ENCODE measurements around the gene TSHR. TPM values are rescaled to one million over a fixed set of nuclear protein-coding genes. Genes with fewer than 3 reads are reported as not detected.

Gene TSHR
- total RNA-seq, 1 experiment from 2014 or later, result not detected

GRCh38 chr14:80954687-80955299, 628 bp upstream of the TSHR start:
- no peak overlapping the region for H4K91ac ChIP-seq (ENCODE audit: insufficient read length, low read depth, low read length)
- Mint-ChIP-seq H3K4me1 (peaks cover 9 to 13% of the 10 kb centered on the region in 2 experiments), H3K27ac (no peak overlapping the region), H3K27me3 (ENCODE audit: low read depth) (peaks cover 43% of the 10 kb centered on the region), H3K36me3 (ENCODE audit: insufficient read depth in 1 of 3, low read depth in 3 of 3) (no peaks in the 10 kb centered on the region), H3K9me3 (no peaks in the 10 kb centered on the region), H3K4me3 (peak overlapping the region; percentile 73 to 91)
- H2BK120ac ChIP-seq (ENCODE audit: low read depth, low read length, poor library complexity, severe bottlenecking), result no peak overlapping the region
- no peak overlapping the region for H3T11ph ChIP-seq (ENCODE audit: low read length)
- H3K4ac ChIP-seq (ENCODE audit: low read depth, low read length), result no peak overlapping the region
- no peak overlapping the region for H2BK5ac ChIP-seq (ENCODE audit: insufficient read length, low read length)
- H3K23ac ChIP-seq (ENCODE audit: insufficient read length, low read depth, low read length), result no peak overlapping the region
- H4K5ac ChIP-seq (ENCODE audit: insufficient read length, low read depth, low read length), result no peak overlapping the region
- H3K23me2 ChIP-seq (ENCODE audit: insufficient read length, low read depth, low read length, poor library complexity, severe bottlenecking), result peaks cover 7% of the 10 kb centered on the region
- H3K79me2 ChIP-seq (ENCODE audit: insufficient read depth, low read length), result no peaks in the 10 kb centered on the region
- peak; percentile 81 for DNase-seq
- H3K27me3 ChIP-seq (ENCODE audit: insufficient read depth, low read length), result peaks cover 4% of the 10 kb centered on the region; the same call in 1 of the 2 replicates
- H3K9me3 ChIP-seq (ENCODE audit: control insufficient read depth, low read depth, low read length), result no peaks in the 10 kb centered on the region
- no peaks in the 10 kb centered on the region for H4K20me1 ChIP-seq (ENCODE audit: control insufficient read depth, insufficient read depth, insufficient read length)
- no peak overlapping the region for H4K8ac ChIP-seq (replicated peaks; ENCODE audit: insufficient read length, low read depth, low read length)
- H3K4me2 ChIP-seq (ENCODE audit: insufficient read depth, insufficient read length, low read length), result peak overlapping the region; percentile 71
- no peaks in the 10 kb centered on the region for H3K79me1 ChIP-seq (ENCODE audit: insufficient read depth, low read depth, low read length, poor library complexity, severe bottlenecking)
- no peak overlapping the region for H3K14ac ChIP-seq (ENCODE audit: insufficient read depth, low read length)
- no peaks in the 10 kb centered on the region for H3K4me1 ChIP-seq (ENCODE audit: insufficient read depth, low read length)
- H2BK15ac ChIP-seq (ENCODE audit: low read depth, low read length), result no peak overlapping the region
- H2AFZ ChIP-seq (ENCODE audit: low read length), result no peak overlapping the region
- H2BK12ac ChIP-seq (ENCODE audit: insufficient read length, low read depth, low read length), result no peak overlapping the region
- WGBS (ENCODE audit: extremely low coverage, insufficient read length, low lambda C conversion rate), result no CpG with 5 or more reads among the region's 29 CpGs
- no peak overlapping the region for H2BK20ac ChIP-seq (ENCODE audit: low read depth, low read length, poor library complexity, severe bottlenecking)
- H3K18ac ChIP-seq (ENCODE audit: insufficient read length, low read depth, low read length), result no peak overlapping the region
- TF ChIP-seq, protein P1, sequence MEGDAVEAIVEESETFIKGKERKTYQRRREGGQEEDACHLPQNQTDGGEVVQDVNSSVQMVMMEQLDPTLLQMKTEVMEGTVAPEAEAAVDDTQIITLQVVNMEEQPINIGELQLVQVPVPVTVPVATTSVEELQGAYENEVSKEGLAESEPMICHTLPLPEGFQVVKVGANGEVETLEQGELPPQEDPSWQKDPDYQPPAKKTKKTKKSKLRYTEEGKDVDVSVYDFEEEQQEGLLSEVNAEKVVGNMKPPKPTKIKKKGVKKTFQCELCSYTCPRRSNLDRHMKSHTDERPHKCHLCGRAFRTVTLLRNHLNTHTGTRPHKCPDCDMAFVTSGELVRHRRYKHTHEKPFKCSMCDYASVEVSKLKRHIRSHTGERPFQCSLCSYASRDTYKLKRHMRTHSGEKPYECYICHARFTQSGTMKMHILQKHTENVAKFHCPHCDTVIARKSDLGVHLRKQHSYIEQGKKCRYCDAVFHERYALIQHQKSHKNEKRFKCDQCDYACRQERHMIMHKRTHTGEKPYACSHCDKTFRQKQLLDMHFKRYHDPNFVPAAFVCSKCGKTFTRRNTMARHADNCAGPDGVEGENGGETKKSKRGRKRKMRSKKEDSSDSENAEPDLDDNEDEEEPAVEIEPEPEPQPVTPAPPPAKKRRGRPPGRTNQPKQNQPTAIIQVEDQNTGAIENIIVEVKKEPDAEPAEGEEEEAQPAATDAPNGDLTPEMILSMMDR (conservative IDR thresholded peaks at IDR 0.05), result peak; percentile 82
- no peak overlapping the region for H3K56ac ChIP-seq (ENCODE audit: insufficient read length, low read depth, low read length)
- no peak overlapping the region for H2AK5ac ChIP-seq (ENCODE audit: insufficient read length, low read length)
- no peak overlapping the region for H3K9ac ChIP-seq (ENCODE audit: extremely low read depth, insufficient read length, low read length)
- no peak overlapping the region for H3K27ac ChIP-seq (ENCODE audit: insufficient read length, low read depth, low read length)

All from H9 (cell line).